H9 (cell line): ENCODE data around the gene RIMBP2. TPM values are rescaled to one million over a fixed set of nuclear protein-coding genes. Genes with fewer than 3 reads are reported as not detected.

Experiments
- DNase-seq: peaks from one replicate; pipeline ENCODE4 v3.0.0-alpha.2; 2017
- H2AFZ ChIP-seq: one replicate; pipeline ENCODE4 v1.6.1; 2013; ENCODE audit warnings: mild to moderate bottlenecking, low read length, control low read depth, moderate library complexity
- H2AK5ac ChIP-seq: 2 replicates; pipeline ENCODE4 v1.6.1; 2013; ENCODE audit warnings: low read length, control low read depth, mixed read lengths; ENCODE audit not compliant: insufficient read length
- H2BK120ac ChIP-seq: one replicate; pipeline ENCODE4 v1.6.1; 2013; ENCODE audit warnings: low read depth, mild to moderate bottlenecking, low read length, control low read depth, inconsistent platforms; ENCODE audit not compliant: poor library complexity, severe bottlenecking
- H2BK12ac ChIP-seq: 2 replicates; pipeline ENCODE4 v1.6.1; 2013; ENCODE audit warnings: low read length, control low read depth, mixed read lengths, low read depth; ENCODE audit not compliant: insufficient read length
- H2BK15ac ChIP-seq: 2 replicates; pipeline ENCODE4 v1.6.1; 2013; ENCODE audit warnings: low read depth, low read length, control low read depth
- H2BK20ac ChIP-seq: one replicate; pipeline ENCODE4 v1.6.1; 2013; ENCODE audit warnings: low read depth, mild to moderate bottlenecking, low read length, control low read depth, inconsistent platforms; ENCODE audit not compliant: poor library complexity, severe bottlenecking
- H2BK5ac ChIP-seq: 2 replicates; pipeline ENCODE4 v1.6.1; 2013; ENCODE audit warnings: low read length, control low read depth, mixed read lengths; ENCODE audit not compliant: insufficient read length
- H3K14ac ChIP-seq: 2 replicates; pipeline ENCODE4 v1.6.1; 2013; ENCODE audit warnings: low read length, control low read depth; ENCODE audit not compliant: insufficient read depth
- H3K18ac ChIP-seq: 2 replicates; pipeline ENCODE4 v1.6.1; 2013; ENCODE audit warnings: low read depth, mild to moderate bottlenecking, mixed read lengths, low read length, control low read depth; ENCODE audit not compliant: insufficient read length
- H3K23ac ChIP-seq: 2 replicates; pipeline ENCODE4 v1.6.1; 2013; ENCODE audit warnings: low read length, control low read depth, mixed read lengths, low read depth; ENCODE audit not compliant: insufficient read length
- H3K23me2 ChIP-seq: 2 replicates; pipeline ENCODE4 v1.6.1; 2013; ENCODE audit warnings: low read depth, mild to moderate bottlenecking, mixed read lengths, low read length, control low read depth; ENCODE audit not compliant: insufficient read length, poor library complexity, severe bottlenecking
- H3K27ac ChIP-seq: 2 replicates; pipeline ENCODE4 v1.5.1; 2013; ENCODE audit warnings: low read length, control low read depth, mixed read lengths, low read depth; ENCODE audit not compliant: insufficient read length
- H3K27me3 ChIP-seq: 2 replicates; pipeline ENCODE4 v1.6.1; 2013; ENCODE audit warnings: low read length, control low read depth, inconsistent platforms; ENCODE audit not compliant: insufficient read depth
- H3K4ac ChIP-seq: 2 replicates; pipeline ENCODE4 v1.6.1; 2013; ENCODE audit warnings: low read depth, mild to moderate bottlenecking, control low read depth, inconsistent platforms, low read length, moderate library complexity
- H3K4me1 ChIP-seq: 2 replicates; pipeline ENCODE4 v1.6.1; 2013; ENCODE audit warnings: low read length, control low read depth, inconsistent platforms; ENCODE audit not compliant: insufficient read depth
- H3K4me2 ChIP-seq: 2 replicates; pipeline ENCODE4 v1.6.1; 2013; ENCODE audit warnings: low read length, control low read depth, mixed read lengths; ENCODE audit not compliant: insufficient read length, insufficient read depth
- H3K56ac ChIP-seq: 2 replicates; pipeline ENCODE4 v1.6.1; 2013; ENCODE audit warnings: low read depth, mild to moderate bottlenecking, mixed read lengths, low read length, control low read depth; ENCODE audit not compliant: insufficient read length
- H3K79me1 ChIP-seq: 2 replicates; pipeline ENCODE4 v1.6.1; 2013; ENCODE audit warnings: low read depth, mild to moderate bottlenecking, moderate library complexity, low read length, control low read depth, inconsistent platforms; ENCODE audit not compliant: insufficient read depth, poor library complexity, severe bottlenecking
- H3K79me2 ChIP-seq: 2 replicates; pipeline ENCODE4 v1.6.1; 2013; ENCODE audit warnings: low read length, control low read depth, inconsistent platforms; ENCODE audit not compliant: insufficient read depth
- H3K9ac ChIP-seq: 2 replicates; pipeline ENCODE4 v1.6.1; 2013; ENCODE audit warnings: low read length, control low read depth, mixed read lengths; ENCODE audit not compliant: insufficient read length; ENCODE audit errors: extremely low read depth
- H3K9me3 ChIP-seq: one replicate; pipeline ENCODE4 v1.6.1; 2013; ENCODE audit warnings: low read depth, low read length, inconsistent platforms; ENCODE audit not compliant: control insufficient read depth
- H3T11ph ChIP-seq: one replicate; pipeline ENCODE4 v1.6.1; 2013; ENCODE audit warnings: mild to moderate bottlenecking, low read length, control low read depth, inconsistent platforms
- H4K20me1 ChIP-seq: one replicate; pipeline ENCODE4 v1.6.1; 2013; ENCODE audit not compliant: control insufficient read depth, insufficient read length, insufficient read depth
- H4K5ac ChIP-seq: 2 replicates; pipeline ENCODE4 v1.6.1; 2013; ENCODE audit warnings: low read depth, mild to moderate bottlenecking, mixed read lengths, low read length, control low read depth; ENCODE audit not compliant: insufficient read length
- H4K8ac ChIP-seq: replicated peaks from 2 replicates; pipeline ENCODE4 v1.6.1; 2013; ENCODE audit warnings: low read length, control low read depth, mixed read lengths, low read depth; ENCODE audit not compliant: insufficient read length
- H4K91ac ChIP-seq: 2 replicates; pipeline ENCODE4 v1.6.1; 2013; ENCODE audit warnings: low read depth, mild to moderate bottlenecking, moderate library complexity, mixed read lengths, low read length, control low read depth; ENCODE audit not compliant: insufficient read length
- H3K27ac Mint-ChIP-seq, 3 experiments: 2 replicates in 2 of 3; 3 replicates in 1 of 3; pipeline ENCODE4 v1.8.0; 2020 to 2021; ENCODE audit warnings: mixed read lengths in 3 of 3, mild to moderate bottlenecking in 1 of 3, moderate library complexity in 1 of 3
- H3K27me3 Mint-ChIP-seq: 2 replicates; pipeline ENCODE4 v1.8.0; 2021; ENCODE audit warnings: low read depth, mild to moderate bottlenecking, moderate library complexity, mixed read lengths
- H3K36me3 Mint-ChIP-seq, 3 experiments: 2 replicates in 2 of 3; 3 replicates in 1 of 3; pipeline ENCODE4 v1.8.0; 2020 to 2021; ENCODE audit warnings: low read depth in 3 of 3, mixed read lengths in 3 of 3; ENCODE audit not compliant: insufficient read depth in 1 of 3
- H3K4me1 Mint-ChIP-seq, 2 experiments: 2 replicates each; pipeline ENCODE4 v1.8.0; 2020; ENCODE audit warnings: mixed read lengths in 2 of 2
- H3K4me3 Mint-ChIP-seq, 2 experiments: 2 replicates in 1 of 2; 3 replicates in 1 of 2; pipeline ENCODE4 v1.8.0; 2020 to 2021; ENCODE audit warnings: mild to moderate bottlenecking in 2 of 2, mixed read lengths in 2 of 2, moderate library complexity in 1 of 2
- H3K9me3 Mint-ChIP-seq, 2 experiments: 2 replicates in 1 of 2; 3 replicates in 1 of 2; pipeline ENCODE4 v1.8.0; 2020; ENCODE audit warnings: mild to moderate bottlenecking in 2 of 2, mixed read lengths in 2 of 2, moderate library complexity in 1 of 2
- WGBS: extraction: QIAGEN DNeasy Blood & Tissue Kit; methylation state at CpG from one replicate; pipeline ENCODE4 v1.1.7; 2013; ENCODE audit warnings: missing lambda C conversion rate, low lambda C conversion rate, mixed read lengths; ENCODE audit not compliant: insufficient read length; ENCODE audit errors: extremely low coverage; 5-methylcytosine and 5-hydroxymethylcytosine counted together
- total RNA-seq: library from RNA; stranded (reverse); gene quantifications from 2 replicates; pipeline ENCODE4 v1.2.1, GENCODE V29; 2021
- TF ChIP-seq, protein P1 (sequence below): fragments of 200-600 bp; sonication (generic); conservative IDR thresholded peaks from 3 replicates; pipeline ENCODE4 v1.8.0; 2021; ENCODE audit warnings: antibody characterized with exemption, mild to moderate bottlenecking

The RIMBP2 gene
- total RNA-seq, 1 experiment from 2014 or later = 0.70 TPM

DNA sequence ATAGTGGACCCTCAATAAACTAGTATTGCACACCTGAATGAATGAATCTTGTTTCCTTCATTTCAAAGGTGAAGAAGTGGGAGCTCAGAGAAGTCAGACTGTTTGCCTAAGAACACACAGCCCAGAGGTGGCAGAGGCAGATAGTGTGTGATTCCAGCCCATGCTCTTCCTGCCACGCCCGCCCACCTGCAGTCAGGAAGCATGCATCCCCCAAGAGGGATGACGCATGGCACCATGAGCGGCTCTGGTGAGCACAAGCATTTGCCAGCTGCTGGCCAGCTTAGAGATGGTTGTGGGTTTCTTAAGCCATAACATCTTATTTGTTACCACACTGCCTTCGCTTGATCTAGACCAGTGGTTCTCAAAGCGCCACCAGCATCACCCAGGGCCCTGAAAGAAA, 133.8 kb downstream of the RIMBP2 start:
- H4K8ac ChIP-seq = no peak overlapping the region
- no peak overlapping the region for H2AK5ac ChIP-seq
- H3K27me3 ChIP-seq = no peaks in the 10 kb centered on the region
- no peak overlapping the region for H3K23ac ChIP-seq
- no CpG with 5 or more reads among the region's 6 CpGs for WGBS
- no peaks in the 10 kb centered on the region for H3K79me2 ChIP-seq
- H3K27me3 Mint-ChIP-seq = peaks cover 8% of the 10 kb centered on the region
- H2BK5ac ChIP-seq = no peak overlapping the region
- H2BK15ac ChIP-seq = no peak overlapping the region
- no peak overlapping the region for H4K5ac ChIP-seq
- no peak overlapping the region for H3K4ac ChIP-seq
- H3K9ac ChIP-seq = no peak overlapping the region
- no peak overlapping the region for H2BK20ac ChIP-seq
- no peaks in the 10 kb centered on the region for H3K4me1 Mint-ChIP-seq
- no peak overlapping the region for H3K18ac ChIP-seq
- DNase-seq = no peak
- no peak overlapping the region for H3T11ph ChIP-seq
- H3K14ac ChIP-seq = no peak overlapping the region
- H3K36me3 Mint-ChIP-seq = 0 out of 7 replicates have a peak, but pooled peaks cover 0 to under 1% (median 0%) of the 10 kb centered on the region in 3 experiments
- H4K20me1 ChIP-seq = no peaks in the 10 kb centered on the region
- H2BK120ac ChIP-seq = no peak overlapping the region
- H3K4me2 ChIP-seq = no peak overlapping the region
- H3K9me3 ChIP-seq = no peaks in the 10 kb centered on the region
- H3K9me3 Mint-ChIP-seq = 0 out of 5 replicates have a peak, but pooled peaks cover 0 to 5% of the 10 kb centered on the region in 2 experiments
- no peak overlapping the region for H3K56ac ChIP-seq
- no peaks in the 10 kb centered on the region for H3K4me1 ChIP-seq
- H2AFZ ChIP-seq = no peak overlapping the region
- H3K23me2 ChIP-seq = no peaks in the 10 kb centered on the region
- no peak overlapping the region for H3K27ac ChIP-seq
- H3K27ac Mint-ChIP-seq = no peak overlapping the region
- TF ChIP-seq, protein P1, sequence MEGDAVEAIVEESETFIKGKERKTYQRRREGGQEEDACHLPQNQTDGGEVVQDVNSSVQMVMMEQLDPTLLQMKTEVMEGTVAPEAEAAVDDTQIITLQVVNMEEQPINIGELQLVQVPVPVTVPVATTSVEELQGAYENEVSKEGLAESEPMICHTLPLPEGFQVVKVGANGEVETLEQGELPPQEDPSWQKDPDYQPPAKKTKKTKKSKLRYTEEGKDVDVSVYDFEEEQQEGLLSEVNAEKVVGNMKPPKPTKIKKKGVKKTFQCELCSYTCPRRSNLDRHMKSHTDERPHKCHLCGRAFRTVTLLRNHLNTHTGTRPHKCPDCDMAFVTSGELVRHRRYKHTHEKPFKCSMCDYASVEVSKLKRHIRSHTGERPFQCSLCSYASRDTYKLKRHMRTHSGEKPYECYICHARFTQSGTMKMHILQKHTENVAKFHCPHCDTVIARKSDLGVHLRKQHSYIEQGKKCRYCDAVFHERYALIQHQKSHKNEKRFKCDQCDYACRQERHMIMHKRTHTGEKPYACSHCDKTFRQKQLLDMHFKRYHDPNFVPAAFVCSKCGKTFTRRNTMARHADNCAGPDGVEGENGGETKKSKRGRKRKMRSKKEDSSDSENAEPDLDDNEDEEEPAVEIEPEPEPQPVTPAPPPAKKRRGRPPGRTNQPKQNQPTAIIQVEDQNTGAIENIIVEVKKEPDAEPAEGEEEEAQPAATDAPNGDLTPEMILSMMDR = no peak
- H3K79me1 ChIP-seq = no peaks in the 10 kb centered on the region
- H2BK12ac ChIP-seq = no peak overlapping the region
- no peak overlapping the region for H3K4me3 Mint-ChIP-seq
- no peak overlapping the region for H4K91ac ChIP-seq
